Neural cell (in vitro differentiated cells): ENCODE measurements around the gene TEDC1. TPM values are rescaled to one million over a fixed set of nuclear protein-coding genes. Genes with fewer than 3 reads are reported as not detected.

ENCODE experiments used
- H2AFZ ChIP-seq: fragments of 200-600, 300-800 bp; sonication (generic), shearing (Covaris generic); 2 replicates; pipeline ENCODE4 v1.6.0; 2014; ENCODE audit warnings: low read depth, mild to moderate bottlenecking, antibody characterized with exemption, low read length, moderate library complexity
- H3F3A ChIP-seq: fragments of 200-600 bp; shearing (Covaris generic); 2 replicates; pipeline ENCODE4 v1.6.1; 2016; ENCODE audit warnings: mild to moderate bottlenecking, moderate library complexity, mixed read lengths, antibody characterized with exemption, low read length; ENCODE audit not compliant: insufficient read depth, poor library complexity, severe bottlenecking
- H3K27ac ChIP-seq: fragments of 200-600, 300-800 bp; sonication (generic), shearing (Covaris generic); 2 replicates; pipeline ENCODE4 v1.5.1; 2014; ENCODE audit warnings: mild to moderate bottlenecking, low read length, moderate library complexity
- H3K27me3 ChIP-seq: fragments of 300-800, 200-600 bp; sonication (generic), shearing (Covaris generic); 2 replicates; pipeline ENCODE4 v1.6.0; 2014; ENCODE audit warnings: mild to moderate bottlenecking, low read depth, low read length, moderate library complexity; ENCODE audit not compliant: insufficient read depth
- H3K36me3 ChIP-seq: fragments of 300-800, 200-600 bp; sonication (generic), shearing (Covaris generic); 2 replicates; pipeline ENCODE4 v1.5.1; 2014; ENCODE audit warnings: mild to moderate bottlenecking, antibody characterized with exemption, low read length, moderate library complexity; ENCODE audit not compliant: insufficient read depth
- H3K4me2 ChIP-seq: fragments of 300-800, 200-600 bp; sonication (generic), shearing (Covaris generic); 2 replicates; pipeline ENCODE4 v1.6.0; 2014; ENCODE audit warnings: mild to moderate bottlenecking, low read length
- H3K4me3 ChIP-seq: fragments of 300-800, 200-600 bp; sonication (generic), shearing (Covaris generic); 2 replicates; pipeline ENCODE4 v1.5.1; 2014; ENCODE audit warnings: mild to moderate bottlenecking, low read length, moderate library complexity
- H3K79me2 ChIP-seq: fragments of 200-600 bp; shearing (Covaris generic); replicated peaks from 2 replicates; pipeline ENCODE4 v1.6.0; 2014; ENCODE audit warnings: mild to moderate bottlenecking, low read length, moderate library complexity; ENCODE audit not compliant: insufficient read depth
- H3K9ac ChIP-seq: fragments of 300-800, 200-600 bp; sonication (generic), shearing (Covaris generic); 2 replicates; pipeline ENCODE4 v1.6.1; 2016; ENCODE audit warnings: mild to moderate bottlenecking, low read length, mixed read lengths
- H3K9me2 ChIP-seq: fragments of 200-600 bp; shearing (Covaris generic); 2 replicates; pipeline ENCODE4 v1.6.1; 2016; ENCODE audit warnings: mild to moderate bottlenecking, low read length, mixed read lengths; ENCODE audit not compliant: insufficient read depth
- H3K9me3 ChIP-seq: fragments of 200-600, 300-800 bp; sonication (generic), shearing (Covaris generic); 2 replicates; pipeline ENCODE4 v1.6.1; 2016; ENCODE audit warnings: mild to moderate bottlenecking, mixed run types, low read length, moderate library complexity, mixed read lengths
- H4K20me1 ChIP-seq: fragments of 200-600 bp; shearing (Covaris generic); 2 replicates; pipeline ENCODE4 v1.6.1; 2016; ENCODE audit warnings: mild to moderate bottlenecking, mixed run types; ENCODE audit not compliant: insufficient read depth
- EP300 ChIP-seq: fragments of 450-650 bp; conservative IDR thresholded peaks from 2 replicates; pipeline ENCODE4 v1.6.1; 2014; ENCODE audit warnings: antibody characterized with exemption, mild to moderate bottlenecking, moderate library complexity; ENCODE audit not compliant: poor library complexity, severe bottlenecking
- EZH2 ChIP-seq: fragments of 200-600, 300-800 bp; shearing (Covaris generic), sonication (generic); IDR thresholded peaks from 2 replicates; pipeline ENCODE4 v1.6.1; 2014; ENCODE audit warnings: antibody characterized with exemption, low read length, borderline replicate concordance, mild to moderate bottlenecking; ENCODE audit not compliant: insufficient read depth, poor library complexity, severe bottlenecking
- MXI1 ChIP-seq: fragments of 450-650 bp; conservative IDR thresholded peaks from 2 replicates; pipeline ENCODE4 v1.6.1; 2014; ENCODE audit warnings: antibody characterized with exemption, mild to moderate bottlenecking; ENCODE audit not compliant: poor library complexity, severe bottlenecking
- POLR2AphosphoS5 ChIP-seq: IDR thresholded peaks from 2 replicates; pipeline ENCODE4 v1.6.1; 2012
- RAD21 ChIP-seq: fragments of 450-650 bp; conservative IDR thresholded peaks from 2 replicates; pipeline ENCODE4 v1.6.1; 2014; ENCODE audit warnings: antibody characterized with exemption, mild to moderate bottlenecking, moderate library complexity
- SMC3 ChIP-seq: fragments of 450-650 bp; conservative IDR thresholded peaks from 2 replicates; pipeline ENCODE4 v1.6.1; 2014; ENCODE audit warnings: antibody characterized with exemption, mild to moderate bottlenecking, moderate library complexity; ENCODE audit not compliant: poor library complexity
- TAF1 ChIP-seq: IDR thresholded peaks from 2 replicates; pipeline ENCODE4 v1.6.1; 2012; ENCODE audit warnings: low read depth
- polyA plus RNA-seq: library from polyadenylated mRNA; depleted of rRNA; stranded (reverse); fragments of >200 nt; gene quantifications from 2 replicates; pipeline ENCODE4 v1.2.3, GENCODE V29; 2014
- TF ChIP-seq, protein P1 (sequence below): fragments of 450-650 bp; IDR thresholded peaks from 2 replicates; pipeline ENCODE4 v1.5.1; 2014; ENCODE audit warnings: antibody characterized with exemption, mild to moderate bottlenecking, moderate library complexity; ENCODE audit not compliant: poor library complexity, severe bottlenecking
- TF ChIP-seq, protein P2 (sequence below): IDR thresholded peaks from 2 replicates; pipeline ENCODE4 v1.6.1; 2012; ENCODE audit warnings: borderline replicate concordance

The TEDC1 gene
- polyA plus RNA-seq, 1 donor from 2014 or later, result 18.9 TPM

GRCh38 chr14:105503935-105504692 is 13.1 kb downstream of the TEDC1 start:
- Histone ChIP-seq H3K4me2 (no peak overlapping the region), H3K9me3 (no peaks in the 10 kb centered on the region), H2AFZ (no peak overlapping the region), H3K9me2 (no peaks in the 10 kb centered on the region), H3K79me2 (no peaks in the 10 kb centered on the region), H3K4me3 (no peak overlapping the region), H3K27ac (no peak overlapping the region), H3K36me3 (no peaks in the 10 kb centered on the region), H4K20me1 (no peaks in the 10 kb centered on the region), H3K27me3 (no peaks in the 10 kb centered on the region), H3K9ac (no peak overlapping the region), H3F3A (no peaks in the 10 kb centered on the region)
- TF ChIP-seq MXI1 (no peak), POLR2AphosphoS5 (no peak), EP300 (no peak), TAF1 (no peak), EZH2 (no peak), SMC3 (no peak), RAD21 (no peak)
- TF ChIP-seq, protein P1, sequence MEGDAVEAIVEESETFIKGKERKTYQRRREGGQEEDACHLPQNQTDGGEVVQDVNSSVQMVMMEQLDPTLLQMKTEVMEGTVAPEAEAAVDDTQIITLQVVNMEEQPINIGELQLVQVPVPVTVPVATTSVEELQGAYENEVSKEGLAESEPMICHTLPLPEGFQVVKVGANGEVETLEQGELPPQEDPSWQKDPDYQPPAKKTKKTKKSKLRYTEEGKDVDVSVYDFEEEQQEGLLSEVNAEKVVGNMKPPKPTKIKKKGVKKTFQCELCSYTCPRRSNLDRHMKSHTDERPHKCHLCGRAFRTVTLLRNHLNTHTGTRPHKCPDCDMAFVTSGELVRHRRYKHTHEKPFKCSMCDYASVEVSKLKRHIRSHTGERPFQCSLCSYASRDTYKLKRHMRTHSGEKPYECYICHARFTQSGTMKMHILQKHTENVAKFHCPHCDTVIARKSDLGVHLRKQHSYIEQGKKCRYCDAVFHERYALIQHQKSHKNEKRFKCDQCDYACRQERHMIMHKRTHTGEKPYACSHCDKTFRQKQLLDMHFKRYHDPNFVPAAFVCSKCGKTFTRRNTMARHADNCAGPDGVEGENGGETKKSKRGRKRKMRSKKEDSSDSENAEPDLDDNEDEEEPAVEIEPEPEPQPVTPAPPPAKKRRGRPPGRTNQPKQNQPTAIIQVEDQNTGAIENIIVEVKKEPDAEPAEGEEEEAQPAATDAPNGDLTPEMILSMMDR, result no peak
- TF ChIP-seq, protein P2, sequence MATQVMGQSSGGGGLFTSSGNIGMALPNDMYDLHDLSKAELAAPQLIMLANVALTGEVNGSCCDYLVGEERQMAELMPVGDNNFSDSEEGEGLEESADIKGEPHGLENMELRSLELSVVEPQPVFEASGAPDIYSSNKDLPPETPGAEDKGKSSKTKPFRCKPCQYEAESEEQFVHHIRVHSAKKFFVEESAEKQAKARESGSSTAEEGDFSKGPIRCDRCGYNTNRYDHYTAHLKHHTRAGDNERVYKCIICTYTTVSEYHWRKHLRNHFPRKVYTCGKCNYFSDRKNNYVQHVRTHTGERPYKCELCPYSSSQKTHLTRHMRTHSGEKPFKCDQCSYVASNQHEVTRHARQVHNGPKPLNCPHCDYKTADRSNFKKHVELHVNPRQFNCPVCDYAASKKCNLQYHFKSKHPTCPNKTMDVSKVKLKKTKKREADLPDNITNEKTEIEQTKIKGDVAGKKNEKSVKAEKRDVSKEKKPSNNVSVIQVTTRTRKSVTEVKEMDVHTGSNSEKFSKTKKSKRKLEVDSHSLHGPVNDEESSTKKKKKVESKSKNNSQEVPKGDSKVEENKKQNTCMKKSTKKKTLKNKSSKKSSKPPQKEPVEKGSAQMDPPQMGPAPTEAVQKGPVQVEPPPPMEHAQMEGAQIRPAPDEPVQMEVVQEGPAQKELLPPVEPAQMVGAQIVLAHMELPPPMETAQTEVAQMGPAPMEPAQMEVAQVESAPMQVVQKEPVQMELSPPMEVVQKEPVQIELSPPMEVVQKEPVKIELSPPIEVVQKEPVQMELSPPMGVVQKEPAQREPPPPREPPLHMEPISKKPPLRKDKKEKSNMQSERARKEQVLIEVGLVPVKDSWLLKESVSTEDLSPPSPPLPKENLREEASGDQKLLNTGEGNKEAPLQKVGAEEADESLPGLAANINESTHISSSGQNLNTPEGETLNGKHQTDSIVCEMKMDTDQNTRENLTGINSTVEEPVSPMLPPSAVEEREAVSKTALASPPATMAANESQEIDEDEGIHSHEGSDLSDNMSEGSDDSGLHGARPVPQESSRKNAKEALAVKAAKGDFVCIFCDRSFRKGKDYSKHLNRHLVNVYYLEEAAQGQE, result no peak

- Histone ChIP-seq H3K9me3 (no peaks in the 10 kb centered on the region), H3K27me3 (no peaks in the 10 kb centered on the region), H3F3A (no peaks in the 10 kb centered on the region), H2AFZ (no peak overlapping the region), H3K79me2 (no peaks in the 10 kb centered on the region), H3K4me2 (no peak overlapping the region), H3K36me3 (no peaks in the 10 kb centered on the region), H3K4me3 (no peak overlapping the region), H3K27ac (no peak overlapping the region), H3K9me2 (no peaks in the 10 kb centered on the region), H3K9ac (no peak overlapping the region), H4K20me1 (no peaks in the 10 kb centered on the region)
- TF ChIP-seq EP300 (no peak), POLR2AphosphoS5 (no peak), SMC3 (no peak), EZH2 (no peak), RAD21 (no peak), MXI1 (no peak), TAF1 (no peak)
- TF ChIP-seq, protein P2, result no peak
- TF ChIP-seq, protein P1, result no peak
Measured at GRCh38 chr14:105505101-105505500, 14.1 kb downstream of the TEDC1 start.
